Fibroblast of skin of right biceps (primary cell): ENCODE data around the gene TMEM232.
A peak's percentile ranks its signal among the peaks of the same experiment; 100 is the strongest.
"Not testable (repeated sequence)": the region's sequence is repeated elsewhere in the genome, so short reads cannot be mapped to it uniquely, and the experiment has no call there.

ENCODE experiments used
- DNase-seq: peaks from one replicate; pipeline ENCODE4 v3.0.0-alpha.2; 2013

The TMEM232 gene

DNA sequence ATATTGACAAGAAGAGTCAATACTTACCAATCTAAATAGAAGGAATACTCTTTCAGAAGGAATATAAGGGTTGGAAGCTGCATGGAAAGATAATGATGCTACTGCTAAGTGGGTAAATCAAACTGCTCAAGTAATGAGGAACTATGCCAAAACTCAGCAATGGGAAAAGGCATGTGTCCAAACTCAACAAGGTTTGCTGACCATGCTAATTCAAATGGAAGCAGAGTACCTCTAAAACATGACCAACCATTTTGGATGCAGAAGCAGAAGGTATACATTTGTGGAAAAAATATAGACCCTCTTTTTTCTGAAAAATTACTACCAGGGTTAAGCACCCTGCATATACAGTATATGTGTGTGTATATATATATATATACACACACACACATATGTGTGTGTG is 21.1 kb downstream of the TMEM232 start:
- no peak for DNase-seq

DNA sequence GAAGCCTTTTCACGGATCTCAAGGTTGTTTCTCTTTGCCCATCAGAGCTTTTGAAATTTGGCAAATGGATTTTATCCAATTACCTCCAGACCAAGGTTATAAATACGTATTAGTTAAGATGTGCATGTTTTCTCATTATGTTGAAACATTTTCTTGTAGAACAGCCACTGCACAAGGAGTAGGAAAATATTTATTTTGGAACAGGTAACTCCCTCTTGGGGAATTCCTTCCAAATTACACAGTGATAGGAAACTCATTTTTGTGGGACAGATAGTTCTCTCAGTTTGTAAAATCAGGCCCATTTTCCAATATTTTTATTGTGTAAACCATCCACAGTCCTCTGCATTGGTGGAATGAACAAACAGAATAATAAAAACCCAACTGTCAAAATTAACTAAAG is 23.0 kb downstream of the TMEM232 start:
- no peak for DNase-seq

DNA sequence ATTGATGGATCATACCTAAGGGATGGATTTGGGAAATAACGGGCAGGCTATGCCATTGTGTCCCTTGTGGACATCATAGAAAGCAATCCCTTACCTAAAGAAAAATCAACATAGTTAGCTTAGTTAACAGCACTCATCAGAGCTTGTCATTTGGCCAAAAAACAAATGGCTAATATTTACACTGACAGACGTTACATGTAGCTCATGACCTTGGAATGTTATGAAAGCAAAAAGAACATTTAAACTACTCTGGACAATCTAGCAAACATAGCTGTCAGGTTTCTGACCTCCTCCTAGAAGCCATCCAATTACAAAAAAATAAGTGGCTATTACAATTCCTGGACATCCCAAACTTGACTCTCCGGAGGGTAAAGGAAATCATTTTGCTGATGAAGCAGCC is 23.8 kb downstream of the TMEM232 start:
- DNase-seq, result no peak

DNA sequence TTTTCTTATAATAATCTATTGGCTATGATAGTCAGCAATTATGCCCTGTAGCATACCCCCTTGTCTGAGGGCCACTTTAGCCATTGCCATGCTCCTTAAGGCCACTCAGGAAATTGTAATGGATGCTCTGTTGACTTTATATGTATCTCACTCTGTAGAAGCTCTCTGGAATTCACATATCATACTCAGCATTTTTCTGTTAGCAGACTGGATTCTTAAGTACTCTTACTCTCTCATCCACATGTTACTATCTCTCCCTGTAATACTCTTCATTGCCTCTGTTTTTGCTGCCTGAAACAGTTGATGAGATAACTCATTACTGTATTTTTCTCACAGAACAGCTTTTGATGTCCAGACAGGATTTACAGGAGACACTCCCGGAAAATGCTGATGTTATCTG is 24.2 kb downstream of the TMEM232 start:
- DNase-seq, result no peak

- DNase-seq, result not testable (repeated sequence)
Measured at GRCh38 chr5:110692669-110693068, 33.8 kb downstream of the TMEM232 start.

DNA sequence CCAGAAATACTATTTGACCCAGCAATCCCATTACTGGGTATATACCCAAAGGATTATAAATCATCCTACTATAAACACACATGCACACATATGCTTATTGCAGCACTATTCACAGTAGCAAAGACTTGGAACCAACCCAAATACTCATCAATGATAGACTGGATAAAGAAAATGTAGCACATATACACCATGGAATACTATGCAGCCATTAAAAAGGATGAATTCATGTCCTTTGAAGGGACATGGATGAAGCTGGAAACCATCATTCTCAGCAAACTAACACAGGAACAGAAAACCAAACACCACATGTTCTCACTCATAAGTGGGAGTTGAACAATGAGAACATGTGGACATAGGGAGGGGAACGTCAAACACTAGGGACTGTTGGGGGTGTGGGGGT is 35.9 kb downstream of the TMEM232 start:
- DNase-seq, result not testable (repeated sequence)

- no peak for DNase-seq
Measured at GRCh38 chr5:110687485-110687884, 39.0 kb downstream of the TMEM232 start.

GRCh38 chr5:110686270-110686669 is 40.2 kb downstream of the TMEM232 start:
- no peak for DNase-seq

DNA sequence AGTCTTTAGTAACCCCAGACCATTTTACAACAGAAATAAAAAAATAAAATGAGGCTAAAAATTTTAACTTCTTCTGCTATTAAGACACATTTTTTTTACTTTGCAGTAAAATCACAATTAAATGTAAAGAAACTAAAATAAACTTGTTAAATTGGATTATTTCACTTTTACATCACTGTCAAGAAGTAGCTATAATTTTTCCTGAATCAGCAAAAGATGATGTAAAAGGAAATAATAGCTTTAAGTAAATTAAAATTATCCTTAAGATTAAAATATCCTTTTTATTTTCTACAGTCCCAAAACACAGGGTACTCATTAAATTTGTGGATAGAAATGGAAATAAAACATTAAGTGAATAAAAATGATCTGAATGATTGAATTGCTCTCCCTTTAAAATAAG is 44.5 kb downstream of the TMEM232 start:
- no peak for DNase-seq

DNA sequence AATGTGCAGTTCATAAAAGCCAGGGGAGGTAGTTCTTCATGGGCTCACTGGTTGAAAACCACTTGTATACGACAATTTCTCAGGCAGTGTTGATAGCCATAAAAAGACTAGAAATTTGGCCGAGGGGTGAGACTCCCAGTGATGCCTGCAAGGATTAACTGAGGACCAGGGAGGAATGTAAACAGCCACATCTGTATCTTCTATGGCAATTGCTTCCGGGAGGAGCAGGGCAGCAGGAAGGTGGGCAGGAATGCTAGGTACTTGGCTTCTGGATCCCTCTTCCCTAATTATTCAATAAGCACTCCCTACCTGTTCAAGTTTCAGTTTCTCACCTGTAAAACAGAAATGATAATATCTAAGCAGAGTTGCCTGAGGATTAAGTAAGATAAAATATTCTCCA is 45.4 kb downstream of the TMEM232 start:
- DNase-seq, result no peak

DNA sequence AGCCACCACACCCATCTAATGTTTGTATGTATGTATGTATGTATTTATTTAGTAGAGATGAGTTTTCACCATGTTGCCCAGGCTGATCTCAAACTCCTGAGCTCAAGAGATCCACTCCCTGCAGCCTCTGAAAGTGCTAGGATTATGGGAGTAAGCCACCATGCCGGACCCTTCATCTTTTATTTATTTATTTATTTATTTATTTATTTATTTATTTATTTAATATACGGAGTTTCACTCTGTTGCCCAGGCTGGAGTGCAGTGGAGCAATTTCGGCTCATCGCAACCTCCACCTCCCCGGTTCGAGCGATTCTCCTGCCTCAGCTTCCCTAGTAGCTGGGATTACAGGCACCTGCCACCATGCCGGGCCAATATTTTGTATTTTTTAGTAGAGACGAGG is 49.9 kb downstream of the TMEM232 start:
- DNase-seq, result not testable (repeated sequence)

DNA sequence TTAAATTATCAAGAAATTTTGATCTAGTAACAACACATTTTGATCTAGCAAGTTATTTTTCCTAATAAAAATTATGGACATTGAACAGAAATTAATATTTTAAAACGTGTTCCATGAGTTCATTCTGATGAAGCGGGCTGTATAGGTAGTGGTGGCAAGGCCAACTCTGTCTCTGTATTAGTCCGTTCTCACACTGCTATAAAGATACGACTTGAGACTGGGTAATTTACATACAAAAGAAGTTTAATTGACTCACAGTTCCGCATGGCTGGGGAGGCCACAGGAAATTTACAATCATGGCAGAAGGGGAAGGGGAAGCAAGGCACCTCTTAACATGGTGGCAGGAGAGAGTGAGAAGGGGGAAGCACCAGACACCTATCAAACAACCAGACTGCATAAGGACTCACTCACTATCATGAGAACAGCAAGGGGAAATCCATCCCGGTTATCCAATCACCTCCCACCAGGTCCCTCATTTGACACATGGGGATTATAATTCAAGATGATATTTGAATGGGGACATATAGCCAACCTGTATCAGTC is 61.2 kb downstream of the TMEM232 start:
- DNase-seq, result no peak

GRCh38 chr5:110663525-110663924 is 62.9 kb downstream of the TMEM232 start:
- DNase-seq, result no peak

GRCh38 chr5:110658006-110658405 is 68.5 kb downstream of the TMEM232 start:
- DNase-seq, result no peak

DNA sequence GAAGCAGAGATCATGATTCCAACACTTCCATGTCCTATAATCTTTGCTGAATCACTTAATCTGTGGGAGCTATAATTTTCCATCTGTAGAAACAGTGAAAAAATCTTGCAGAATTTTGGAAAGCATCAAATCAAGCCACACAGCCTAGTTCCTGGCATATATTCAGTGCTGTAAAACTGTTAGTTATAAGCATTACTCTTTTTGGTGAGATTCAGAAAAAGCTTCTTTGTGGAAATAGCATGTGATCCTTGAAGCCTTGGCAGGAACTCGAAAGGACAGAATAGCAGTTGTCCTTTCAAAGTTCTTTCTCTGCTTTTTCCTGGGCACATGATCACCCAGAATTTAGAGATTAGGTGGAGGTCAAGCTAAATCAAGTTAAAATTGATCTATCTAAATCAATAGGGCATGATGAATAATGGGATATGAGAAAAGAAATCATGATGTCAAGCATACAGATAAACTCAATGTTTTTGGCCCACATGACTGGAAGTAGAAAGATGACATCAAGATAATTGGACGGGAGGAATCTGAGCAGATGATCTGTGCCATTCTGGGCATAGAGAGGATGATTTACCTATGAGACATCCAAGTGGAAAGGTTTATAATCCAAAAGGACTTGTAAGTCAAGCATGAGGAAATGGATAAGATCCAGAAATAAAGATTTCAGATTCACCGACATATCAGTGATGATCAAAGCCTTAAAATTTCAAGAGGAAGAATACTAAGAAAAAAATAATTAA is 73.1 kb downstream of the TMEM232 start:
- no peak for DNase-seq

DNA sequence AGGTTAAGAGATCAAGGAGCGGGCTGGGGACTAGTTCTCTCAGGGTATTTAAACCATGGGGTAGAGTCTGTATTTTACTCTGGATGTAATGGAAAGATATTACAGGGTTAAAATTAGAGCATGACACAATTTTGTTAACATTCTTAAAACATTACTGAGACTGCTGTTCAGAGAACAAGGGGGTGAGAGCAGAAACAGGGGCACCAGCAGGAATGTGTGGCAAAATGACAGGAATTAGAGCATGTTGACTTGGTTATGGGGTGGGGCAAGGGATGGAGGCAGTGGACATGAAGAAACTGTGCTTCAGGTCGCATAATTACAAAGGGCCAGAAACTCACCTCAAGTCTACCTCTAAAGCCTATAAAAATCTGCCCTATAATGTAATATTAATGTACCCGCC is 75.0 kb downstream of the TMEM232 start:
- peak; percentile 72 for DNase-seq

GRCh38 chr5:110644357-110644756 is 82.1 kb downstream of the TMEM232 start:
- DNase-seq, result peak; percentile 36

- DNase-seq, result no peak
Measured at GRCh38 chr5:110638970-110639902, 87.2 kb downstream of the TMEM232 start.

- DNase-seq, result no peak
Measured at GRCh38 chr5:110634475-110634874, 92.0 kb downstream of the TMEM232 start.

DNA sequence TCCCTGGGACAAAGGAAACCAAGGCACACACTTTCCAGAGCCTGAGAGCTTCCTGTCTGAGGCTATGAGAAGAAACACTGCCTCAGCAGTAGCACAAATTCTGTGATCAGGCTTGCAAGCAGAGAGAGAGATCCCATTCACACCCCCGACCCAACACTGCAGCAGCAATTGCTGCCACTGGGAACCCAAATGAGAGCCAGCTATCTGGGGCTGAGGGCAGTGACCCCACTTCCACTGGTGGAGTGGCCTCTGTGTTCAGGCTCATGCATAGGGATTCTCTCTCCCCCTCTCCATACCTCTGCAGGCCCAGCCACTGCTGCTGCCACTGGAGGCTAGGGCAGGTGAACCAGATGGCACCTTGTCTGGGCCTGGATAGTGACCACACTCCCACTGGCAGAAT is 95.2 kb downstream of the TMEM232 start:
- DNase-seq, result no peak

GRCh38 chr5:110630350-110630749 is 96.1 kb downstream of the TMEM232 start:
- no peak for DNase-seq

- DNase-seq, result peak; percentile 49
Measured at GRCh38 chr5:110625376-110625999, 101.0 kb downstream of the TMEM232 start.

- peak; percentile 72 for DNase-seq
Measured at GRCh38 chr5:110623874-110624273, 102.6 kb downstream of the TMEM232 start.
